OCI-LY7 (cell line): Measurements from ENCODE around the gene ATP4A.

Experiments
- CTCF ChIP-seq: fragments of 200-600 bp; sonication (generic); conservative IDR thresholded peaks from 2 replicates; pipeline ENCODE4 v1.5.1; 2014; ENCODE audit warnings: mild to moderate bottlenecking, antibody characterized with exemption, low read length, moderate library complexity, mixed read lengths
- EZH2phosphoT487 ChIP-seq: fragments of 200-600 bp; sonication (generic); IDR thresholded peaks from 2 replicates; pipeline ENCODE4 v1.6.1; 2018; ENCODE audit warnings: low read depth, borderline replicate concordance, mild to moderate bottlenecking, mixed run types, antibody characterized with exemption, low read length, moderate library complexity, mixed read lengths

- TF ChIP-seq CTCF (no peak), EZH2phosphoT487 (no peak)
These were observed 21.2 kb downstream of the ATP4A start for GRCh38 chr19:35542209-35542608.
